Retinal pigment epithelial cell (primary cell): Measurements from ENCODE around the gene HOXD11.

Experiments
- DNase-seq: peaks from one replicate; pipeline ENCODE4 v3.0.0-alpha.2; 2010; ENCODE audit warnings: low read depth
- H3K4me3 ChIP-seq: 2 replicates; pipeline ENCODE4 v1.5.1; 2011; ENCODE audit warnings: mild to moderate bottlenecking, low read length, control low read depth, moderate library complexity
- CTCF ChIP-seq: conservative IDR thresholded peaks from 2 replicates; pipeline ENCODE4 v1.5.1; 2011; ENCODE audit warnings: low read depth, low read length, control low read depth, inconsistent platforms

HOXD11 gene

GRCh38 chr2:176157499-176158185 lies 50.6 kb downstream of the HOXD11 start:
- no peak for DNase-seq
- H3K4me3 ChIP-seq, result no peak overlapping the region
- no peak for TF ChIP-seq CTCF

- DNase-seq, result no peak
- H3K4me3 ChIP-seq, result no peak overlapping the region
- no peak for TF ChIP-seq CTCF
Measured at GRCh38 chr2:176158186-176158591, 51.1 kb downstream of the HOXD11 start.

- H3K4me3 ChIP-seq, result no peak overlapping the region
- no peak for DNase-seq
- no peak for TF ChIP-seq CTCF
Measured at GRCh38 chr2:176158855-176159662, 52.0 kb downstream of the HOXD11 start.
